WTC11 (cell line): Measurements from ENCODE around the gene SLC5A2. TPM values are rescaled to one million over a fixed set of nuclear protein-coding genes. Genes with fewer than 3 reads are reported as not detected.

ENCODE experiments used
- ATAC-seq: fragments of 200-7000 bp; cut with Tn5 transposase; 2 replicates; pipeline ENCODE4 v1.10.0; 2021; ENCODE audit warnings: mild to moderate bottlenecking, moderate library complexity
- CTCF ChIA-PET: fragments of 300-600 bp; sonication (Branson Sonifier 250); formaldehyde crosslinking; loops from one replicate; lab custom pipeline; 2021; ENCODE audit warnings: antibody characterized with exemption; lab: Charles Lee
- POLR2A ChIA-PET: fragments of 350-600 bp; sonication (Branson Sonifier 250); formaldehyde crosslinking; loops from one replicate; lab custom pipeline; 2021; ENCODE audit warnings: antibody characterized with exemption; lab: Charles Lee
- DNase-seq: peaks from one replicate; pipeline ENCODE4 v3.0.0; 2021; ENCODE audit warnings: low spot score
- H3K27ac Mint-ChIP-seq: 2 replicates; pipeline ENCODE4 v1.8.0; 2021; ENCODE audit warnings: mixed read lengths
- H3K27me3 Mint-ChIP-seq: 2 replicates; pipeline ENCODE4 v1.8.0; 2021; ENCODE audit warnings: low read depth, mild to moderate bottlenecking, moderate library complexity, mixed read lengths
- H3K36me3 Mint-ChIP-seq: 2 replicates; pipeline ENCODE4 v1.8.0; 2021; ENCODE audit warnings: mixed read lengths
- H3K4me1 Mint-ChIP-seq: 2 replicates; pipeline ENCODE4 v1.8.0; 2022; ENCODE audit warnings: mixed read lengths
- H3K4me3 Mint-ChIP-seq: 2 replicates; pipeline ENCODE4 v1.8.0; 2021; ENCODE audit warnings: mild to moderate bottlenecking, moderate library complexity, mixed read lengths
- H3K9me3 Mint-ChIP-seq: 2 replicates; pipeline ENCODE4 v1.8.0; 2021; ENCODE audit warnings: mixed read lengths
- EMX1 ChIP-seq: fragments of 250-450 bp; sonication (Bioruptor Pico); IDR thresholded peaks from 2 replicates; pipeline ENCODE4 v1.8.0; 2021; ENCODE audit warnings: mild to moderate bottlenecking
- NFATC4 ChIP-seq: fragments of 250-450 bp; sonication (Bioruptor Pico); IDR thresholded peaks from 2 replicates; pipeline ENCODE4 v1.9.0; 2021; ENCODE audit warnings: mild to moderate bottlenecking
- PRRX2 ChIP-seq: fragments of 250-450 bp; sonication (Bioruptor Pico); IDR thresholded peaks from 2 replicates; pipeline ENCODE4 v1.8.0; 2021; ENCODE audit warnings: mild to moderate bottlenecking
- SMAD4 ChIP-seq: sonication (generic); formaldehyde crosslinking; IDR thresholded peaks from 2 replicates; pipeline ENCODE4 v1.8.0; 2022; ENCODE audit warnings: mild to moderate bottlenecking, missing genetic modification reagents
- ZNF121 ChIP-seq: sonication (generic); formaldehyde crosslinking; IDR thresholded peaks from 2 replicates; pipeline ENCODE4 v1.8.0; 2023; ENCODE audit warnings: missing genetic modification reagents
- ZNF232 ChIP-seq: sonication (generic); formaldehyde crosslinking; IDR thresholded peaks from 2 replicates; pipeline ENCODE4 v1.8.0; 2022; ENCODE audit warnings: mild to moderate bottlenecking, missing genetic modification reagents
- ZNF423 ChIP-seq: fragments of 250-450 bp; sonication (Bioruptor Pico); IDR thresholded peaks from 2 replicates; pipeline ENCODE4 v2.1.2; 2022; ENCODE audit warnings: mild to moderate bottlenecking, moderate library complexity
- total RNA-seq: library from RNA; stranded (reverse); gene quantifications from 3 replicates; pipeline ENCODE4 v1.2.3, GENCODE V29; 2021
- TF ChIP-seq, protein P1 (sequence below): sonication (generic); formaldehyde crosslinking; IDR thresholded peaks from 2 replicates; pipeline ENCODE4 v1.8.0; 2022; ENCODE audit warnings: missing genetic modification reagents
- TF ChIP-seq, protein P2 (sequence below): sonication (generic); formaldehyde crosslinking; IDR thresholded peaks from 2 replicates; pipeline ENCODE4 v1.8.0; 2023; ENCODE audit warnings: missing genetic modification reagents
- TF ChIP-seq, protein P3 (sequence below): sonication (generic); formaldehyde crosslinking; IDR thresholded peaks from 2 replicates; pipeline ENCODE4 v1.8.0; 2022; ENCODE audit warnings: mild to moderate bottlenecking, missing genetic modification reagents
- TF ChIP-seq, protein P4 (sequence below): sonication (generic); formaldehyde crosslinking; IDR thresholded peaks from 2 replicates; pipeline ENCODE4 v1.8.1; 2023; ENCODE audit warnings: mild to moderate bottlenecking, moderate library complexity, missing genetic modification reagents
- TF ChIP-seq, protein P5 (sequence below): sonication (generic); formaldehyde crosslinking; IDR thresholded peaks from 2 replicates; pipeline ENCODE4 v1.8.1; 2022; ENCODE audit warnings: mild to moderate bottlenecking, moderate library complexity, missing genetic modification reagents
- TF ChIP-seq, protein P6 (sequence below): sonication (generic); formaldehyde crosslinking; conservative IDR thresholded peaks from 2 replicates; pipeline ENCODE4 v1.8.1; 2022; ENCODE audit warnings: mild to moderate bottlenecking, missing genetic modification reagents
- TF ChIP-seq, protein P7 (sequence below): sonication (generic); formaldehyde crosslinking; IDR thresholded peaks from 2 replicates; pipeline ENCODE4 v1.8.1; 2023; ENCODE audit warnings: mild to moderate bottlenecking, missing genetic modification reagents, moderate library complexity

Gene SLC5A2
- total RNA-seq, 1 experiment from 2014 or later: 0.83 TPM

DNA sequence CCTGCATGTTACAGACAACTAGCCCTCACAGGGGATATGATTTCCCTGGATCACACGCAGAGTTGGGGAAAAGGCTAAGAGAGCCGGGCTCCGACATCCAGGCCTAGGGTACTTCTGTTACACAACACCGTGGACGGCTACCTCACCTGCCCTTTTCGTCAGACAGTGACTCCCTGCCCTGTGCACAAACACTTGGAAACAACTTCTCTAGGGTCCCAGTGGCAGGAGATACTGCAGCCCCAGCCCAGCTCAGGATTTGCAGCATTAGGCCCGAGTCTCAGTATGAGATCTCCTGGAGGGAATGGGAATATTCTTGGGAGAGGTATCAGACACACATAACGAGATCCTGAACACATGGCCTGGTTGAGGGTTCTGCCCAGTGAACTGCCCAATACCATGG is 17.0 kb downstream of the SLC5A2 start (continued):
- TF ChIP-seq, protein P1, sequence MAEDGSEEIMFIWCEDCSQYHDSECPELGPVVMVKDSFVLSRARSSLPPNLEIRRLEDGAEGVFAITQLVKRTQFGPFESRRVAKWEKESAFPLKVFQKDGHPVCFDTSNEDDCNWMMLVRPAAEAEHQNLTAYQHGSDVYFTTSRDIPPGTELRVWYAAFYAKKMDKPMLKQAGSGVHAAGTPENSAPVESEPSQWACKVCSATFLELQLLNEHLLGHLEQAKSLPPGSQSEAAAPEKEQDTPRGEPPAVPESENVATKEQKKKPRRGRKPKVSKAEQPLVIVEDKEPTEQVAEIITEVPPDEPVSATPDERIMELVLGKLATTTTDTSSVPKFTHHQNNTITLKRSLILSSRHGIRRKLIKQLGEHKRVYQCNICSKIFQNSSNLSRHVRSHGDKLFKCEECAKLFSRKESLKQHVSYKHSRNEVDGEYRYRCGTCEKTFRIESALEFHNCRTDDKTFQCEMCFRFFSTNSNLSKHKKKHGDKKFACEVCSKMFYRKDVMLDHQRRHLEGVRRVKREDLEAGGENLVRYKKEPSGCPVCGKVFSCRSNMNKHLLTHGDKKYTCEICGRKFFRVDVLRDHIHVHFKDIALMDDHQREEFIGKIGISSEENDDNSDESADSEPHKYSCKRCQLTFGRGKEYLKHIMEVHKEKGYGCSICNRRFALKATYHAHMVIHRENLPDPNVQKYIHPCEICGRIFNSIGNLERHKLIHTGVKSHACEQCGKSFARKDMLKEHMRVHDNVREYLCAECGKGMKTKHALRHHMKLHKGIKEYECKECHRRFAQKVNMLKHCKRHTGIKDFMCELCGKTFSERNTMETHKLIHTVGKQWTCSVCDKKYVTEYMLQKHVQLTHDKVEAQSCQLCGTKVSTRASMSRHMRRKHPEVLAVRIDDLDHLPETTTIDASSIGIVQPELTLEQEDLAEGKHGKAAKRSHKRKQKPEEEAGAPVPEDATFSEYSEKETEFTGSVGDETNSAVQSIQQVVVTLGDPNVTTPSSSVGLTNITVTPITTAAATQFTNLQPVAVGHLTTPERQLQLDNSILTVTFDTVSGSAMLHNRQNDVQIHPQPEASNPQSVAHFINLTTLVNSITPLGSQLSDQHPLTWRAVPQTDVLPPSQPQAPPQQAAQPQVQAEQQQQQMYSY: no peak
- no peak for TF ChIP-seq ZNF121 (CRISPR knock-in tag)
- no peak for TF ChIP-seq PRRX2 (CRISPR knock-in tag)
- TF ChIP-seq, protein P2, sequence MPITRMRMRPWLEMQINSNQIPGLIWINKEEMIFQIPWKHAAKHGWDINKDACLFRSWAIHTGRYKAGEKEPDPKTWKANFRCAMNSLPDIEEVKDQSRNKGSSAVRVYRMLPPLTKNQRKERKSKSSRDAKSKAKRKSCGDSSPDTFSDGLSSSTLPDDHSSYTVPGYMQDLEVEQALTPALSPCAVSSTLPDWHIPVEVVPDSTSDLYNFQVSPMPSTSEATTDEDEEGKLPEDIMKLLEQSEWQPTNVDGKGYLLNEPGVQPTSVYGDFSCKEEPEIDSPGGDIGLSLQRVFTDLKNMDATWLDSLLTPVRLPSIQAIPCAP (CRISPR knock-in tag): no peak
- no peak for TF ChIP-seq SMAD4 (CRISPR knock-in tag)
- TF ChIP-seq NFATC4 (CRISPR knock-in tag): no peak
- TF ChIP-seq, protein P3, sequence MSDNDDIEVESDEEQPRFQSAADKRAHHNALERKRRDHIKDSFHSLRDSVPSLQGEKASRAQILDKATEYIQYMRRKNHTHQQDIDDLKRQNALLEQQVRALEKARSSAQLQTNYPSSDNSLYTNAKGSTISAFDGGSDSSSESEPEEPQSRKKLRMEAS: no peak
- TF ChIP-seq, protein P4, sequence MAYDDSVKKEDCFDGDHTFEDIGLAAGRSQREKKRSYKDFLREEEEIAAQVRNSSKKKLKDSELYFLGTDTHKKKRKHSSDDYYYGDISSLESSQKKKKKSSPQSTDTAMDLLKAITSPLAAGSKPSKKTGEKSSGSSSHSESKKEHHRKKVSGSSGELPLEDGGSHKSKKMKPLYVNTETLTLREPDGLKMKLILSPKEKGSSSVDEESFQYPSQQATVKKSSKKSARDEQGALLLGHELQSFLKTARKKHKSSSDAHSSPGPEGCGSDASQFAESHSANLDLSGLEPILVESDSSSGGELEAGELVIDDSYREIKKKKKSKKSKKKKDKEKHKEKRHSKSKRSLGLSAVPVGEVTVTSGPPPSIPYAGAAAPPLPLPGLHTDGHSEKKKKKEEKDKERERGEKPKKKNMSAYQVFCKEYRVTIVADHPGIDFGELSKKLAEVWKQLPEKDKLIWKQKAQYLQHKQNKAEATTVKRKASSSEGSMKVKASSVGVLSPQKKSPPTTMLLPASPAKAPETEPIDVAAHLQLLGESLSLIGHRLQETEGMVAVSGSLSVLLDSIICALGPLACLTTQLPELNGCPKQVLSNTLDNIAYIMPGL: no peak
- TF ChIP-seq, protein P5, sequence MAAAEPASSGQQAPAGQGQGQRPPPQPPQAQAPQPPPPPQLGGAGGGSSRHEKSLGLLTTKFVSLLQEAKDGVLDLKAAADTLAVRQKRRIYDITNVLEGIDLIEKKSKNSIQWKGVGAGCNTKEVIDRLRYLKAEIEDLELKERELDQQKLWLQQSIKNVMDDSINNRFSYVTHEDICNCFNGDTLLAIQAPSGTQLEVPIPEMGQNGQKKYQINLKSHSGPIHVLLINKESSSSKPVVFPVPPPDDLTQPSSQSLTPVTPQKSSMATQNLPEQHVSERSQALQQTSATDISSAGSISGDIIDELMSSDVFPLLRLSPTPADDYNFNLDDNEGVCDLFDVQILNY (CRISPR knock-in tag): no peak
- TF ChIP-seq, protein P6, sequence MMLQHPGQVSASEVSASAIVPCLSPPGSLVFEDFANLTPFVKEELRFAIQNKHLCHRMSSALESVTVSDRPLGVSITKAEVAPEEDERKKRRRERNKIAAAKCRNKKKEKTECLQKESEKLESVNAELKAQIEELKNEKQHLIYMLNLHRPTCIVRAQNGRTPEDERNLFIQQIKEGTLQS (CRISPR knock-in tag): no peak
- TF ChIP-seq ZNF423 (CRISPR knock-in tag): no peak
- TF ChIP-seq, protein P7, sequence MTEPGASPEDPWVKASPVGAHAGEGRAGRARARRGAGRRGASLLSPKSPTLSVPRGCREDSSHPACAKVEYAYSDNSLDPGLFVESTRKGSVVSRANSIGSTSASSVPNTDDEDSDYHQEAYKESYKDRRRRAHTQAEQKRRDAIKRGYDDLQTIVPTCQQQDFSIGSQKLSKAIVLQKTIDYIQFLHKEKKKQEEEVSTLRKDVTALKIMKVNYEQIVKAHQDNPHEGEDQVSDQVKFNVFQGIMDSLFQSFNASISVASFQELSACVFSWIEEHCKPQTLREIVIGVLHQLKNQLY (CRISPR knock-in tag): no peak
- no peak for TF ChIP-seq EMX1 (CRISPR knock-in tag)

DNA sequence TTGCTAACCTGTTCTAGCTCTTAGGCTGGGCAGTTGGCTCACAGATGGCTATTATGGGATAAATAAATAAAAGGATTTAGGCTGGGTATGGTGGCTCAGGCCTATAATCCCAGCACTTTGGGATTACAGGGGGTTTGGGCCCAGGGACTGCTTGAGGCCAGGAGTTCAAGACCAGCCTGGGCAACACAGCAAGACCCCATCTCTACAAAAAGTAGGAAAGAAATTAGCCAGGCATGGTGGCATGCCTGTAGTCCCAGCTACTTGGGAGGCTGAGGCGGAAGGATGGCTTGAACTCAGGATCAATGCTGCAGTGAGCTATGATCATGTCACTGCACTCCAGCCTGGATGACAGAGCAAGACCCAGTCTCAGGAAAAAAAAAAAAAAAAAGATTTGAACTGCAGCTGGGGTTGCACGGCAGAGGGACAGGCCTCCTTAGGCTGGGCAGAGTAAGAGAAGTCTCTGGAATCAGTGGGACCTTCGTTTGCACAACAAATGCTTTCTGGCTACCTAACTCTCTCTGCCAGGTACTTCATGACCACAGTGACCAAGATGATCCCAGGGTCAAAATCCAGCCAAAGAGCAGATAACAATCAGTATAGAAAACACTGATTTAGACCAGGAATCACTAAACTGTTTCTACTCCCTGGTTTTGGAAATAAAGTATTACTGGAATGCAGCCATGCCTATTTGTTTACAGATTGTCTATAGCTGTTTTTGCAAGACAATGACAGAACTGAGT is 18.5 kb downstream of the SLC5A2 start:
- peak; percentile 61 for ATAC-seq
- CTCF ChIA-PET: interaction anchor here (0.7 to 3.0 kb wide), 4 partner anchors 13 to 44 kb away, joined by 4 to 12 read pairs (median 8); no protein-coding TSS in a partner anchor
- no peaks in the 10 kb centered on the region for H3K9me3 Mint-ChIP-seq
- peak overlapping the region; percentile 2; the same call in 1 of the 2 replicates for H3K4me3 Mint-ChIP-seq
- H3K27ac Mint-ChIP-seq: no peak overlapping the region
- no peak for TF ChIP-seq ZNF232 (CRISPR knock-in tag)
- peak; percentile 72; the same call in 1 of the 2 replicates for TF ChIP-seq ZNF121 (CRISPR knock-in tag)
- TF ChIP-seq, all 79 proteins: peak for 1
- POLR2A ChIA-PET: interaction anchor here (1.0 to 1.3 kb wide), 2 partner anchors 13 to 27 kb away, joined by 3 read pairs; no protein-coding TSS in a partner anchor
- Mint-ChIP-seq H3K36me3 (peaks cover 10% of the 10 kb centered on the region), H3K27me3 (no peaks in the 10 kb centered on the region), H3K4me1 (peaks cover 21% of the 10 kb centered on the region)
- DNase-seq: no peak
